HG02884 (cell line): ENCODE results near the gene WDR72.

Source experiments
- ATAC-seq: cut with Tn5 transposase; IDR thresholded peaks from one replicate; pipeline ENCODE4 v1.9.1; 2021; ENCODE audit warnings: mild to moderate bottlenecking, moderate library complexity; ENCODE audit not compliant: unreplicated experiment

Gene WDR72

GRCh38 chr15:53536479-53537120 lies 222.9 kb downstream of the WDR72 start:
- no peak for ATAC-seq

- no peak for ATAC-seq
Observed at GRCh38 chr15:53535886-53536285, 223.6 kb downstream of the WDR72 start.

- no peak for ATAC-seq
Observed at GRCh38 chr15:53534105-53534839, 225.2 kb downstream of the WDR72 start.

DNA sequence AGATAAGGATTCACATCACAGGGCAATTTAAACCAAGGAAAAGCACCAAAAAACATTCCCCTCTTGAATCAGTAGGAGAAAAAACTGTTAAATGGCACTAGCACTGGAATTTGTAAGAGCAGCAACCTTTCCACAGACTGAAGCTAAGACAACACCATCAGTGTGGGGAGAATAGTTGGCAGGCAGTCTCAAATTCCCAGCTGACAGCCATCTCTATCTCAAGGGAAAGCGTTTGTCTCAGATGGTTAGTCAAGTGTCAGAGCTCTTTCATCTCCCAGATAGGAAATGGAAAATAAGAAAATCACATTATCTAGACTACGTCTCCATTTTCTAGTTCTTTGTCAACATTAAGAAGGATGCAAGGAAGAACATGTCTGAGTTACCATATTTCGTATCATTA lies 228.7 kb downstream of the WDR72 start:
- no peak for ATAC-seq

DNA sequence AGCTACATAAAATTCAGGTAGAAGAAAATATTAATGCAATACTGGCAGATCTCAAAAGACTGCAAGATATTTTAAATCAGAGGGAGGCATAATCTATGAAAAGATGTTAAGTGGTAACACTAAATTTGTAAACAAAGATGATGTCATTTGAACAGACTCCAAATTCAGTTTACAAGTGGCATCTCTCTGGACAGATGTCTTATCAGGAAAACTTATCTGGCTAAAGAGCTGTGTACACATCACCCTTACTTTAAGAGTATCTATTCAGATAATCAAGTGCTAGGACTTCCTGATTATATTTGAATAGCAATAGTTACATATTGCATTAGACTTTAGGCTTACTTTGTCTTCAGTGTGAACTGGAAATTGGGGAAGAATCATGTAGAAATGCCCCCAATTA lies 231.5 kb downstream of the WDR72 start:
- ATAC-seq: no peak

- no peak for ATAC-seq
Observed at GRCh38 chr15:53525894-53526293, 233.6 kb downstream of the WDR72 start.

DNA sequence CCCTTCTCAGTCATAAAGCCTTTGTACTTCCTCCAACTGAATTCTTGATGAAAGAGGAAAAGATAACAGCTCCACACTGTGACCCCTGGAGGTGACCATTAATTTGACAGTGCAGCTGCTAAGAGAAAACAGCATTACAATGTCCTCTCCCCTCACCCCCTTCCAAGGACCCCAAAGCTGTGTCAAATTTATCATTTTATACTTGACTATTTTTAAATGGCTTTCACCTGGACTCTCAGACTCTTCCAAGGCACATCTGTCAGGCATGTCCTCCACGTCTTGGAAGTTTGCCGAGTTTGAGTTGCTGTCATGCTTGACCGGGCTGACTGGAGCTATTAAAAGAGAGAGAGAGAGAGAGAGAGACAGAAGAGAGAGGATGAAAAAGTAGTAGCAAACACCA lies 236.5 kb downstream of the WDR72 start:
- ATAC-seq: no peak

DNA sequence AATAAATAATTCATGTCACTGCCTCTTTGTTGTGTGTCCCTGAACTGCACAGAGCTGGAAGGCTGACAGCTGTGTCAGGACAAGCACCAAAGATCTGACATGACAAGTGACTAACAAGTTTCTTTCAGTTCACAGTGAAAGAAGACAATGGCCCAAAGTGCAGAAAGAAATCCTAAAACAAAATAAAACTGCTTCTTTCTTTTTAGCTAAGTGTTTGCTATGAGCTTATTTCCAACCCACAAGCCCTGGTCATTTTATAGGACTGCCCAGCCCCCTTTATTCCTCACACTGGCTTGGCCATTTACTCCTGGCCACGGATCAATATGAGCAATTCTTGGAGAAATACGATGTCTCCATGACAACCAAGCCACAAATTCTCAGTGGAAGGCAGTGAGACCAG lies 238.5 kb downstream of the WDR72 start:
- no peak for ATAC-seq

DNA sequence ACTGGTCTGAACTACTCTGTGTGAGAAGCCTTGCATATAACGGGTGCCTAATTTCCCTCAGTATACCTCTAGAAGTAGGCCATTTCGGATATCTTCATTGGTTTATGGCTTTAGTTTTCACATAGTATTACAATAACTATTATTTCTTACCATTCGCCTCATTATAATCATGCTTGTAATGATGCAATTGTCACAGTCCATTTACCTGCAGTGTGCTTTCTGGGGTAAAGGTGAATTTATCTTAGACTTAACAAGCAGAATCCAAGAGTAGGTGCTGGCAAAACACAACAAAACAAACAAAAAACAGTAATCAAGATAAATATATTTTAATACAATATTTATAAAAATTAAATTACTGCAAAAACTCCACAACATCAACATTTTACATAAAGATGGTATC lies 246.0 kb downstream of the WDR72 start:
- no peak for ATAC-seq

- ATAC-seq: no peak
Observed at GRCh38 chr15:53512029-53512428, 247.4 kb downstream of the WDR72 start.

- ATAC-seq: no peak
Observed at GRCh38 chr15:53511175-53511574, 248.3 kb downstream of the WDR72 start.

DNA sequence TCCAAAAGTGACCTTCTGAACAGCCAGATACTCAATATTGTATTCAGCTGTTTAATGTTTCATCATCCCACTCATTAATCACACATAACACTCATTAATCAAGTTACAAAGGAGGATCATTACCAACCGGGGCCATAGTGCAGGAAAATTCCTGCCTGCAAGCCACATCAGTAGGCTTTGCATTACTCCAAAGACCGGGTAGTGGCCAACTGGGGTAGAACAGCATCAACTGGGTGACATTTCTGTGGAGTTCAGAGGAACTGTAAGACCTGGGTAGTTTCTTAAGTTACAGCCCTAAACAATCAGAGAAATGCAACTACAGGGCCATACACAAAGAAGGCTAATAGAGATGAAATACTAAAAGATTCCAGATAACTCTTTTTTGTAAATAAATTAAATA lies 253.1 kb downstream of the WDR72 start:
- ATAC-seq: no peak

DNA sequence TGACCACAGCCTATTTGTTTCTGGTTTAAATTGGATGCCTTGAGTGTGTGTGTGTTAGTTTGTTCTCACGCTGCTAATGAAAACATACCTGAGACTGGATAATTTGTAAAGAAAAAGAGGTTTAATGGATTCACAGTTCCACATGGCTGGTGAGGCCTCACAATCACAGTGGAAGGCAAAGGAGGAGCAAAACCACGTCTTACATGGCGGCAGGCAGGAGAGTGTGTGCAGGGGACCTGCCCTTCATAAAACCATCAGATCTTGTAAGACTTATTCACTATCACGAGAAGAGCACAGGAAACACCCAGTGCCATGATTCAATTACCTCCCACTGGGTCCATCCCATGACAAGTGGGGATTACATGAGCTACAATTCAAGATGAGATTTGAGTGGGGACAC lies 260.5 kb downstream of the WDR72 start:
- no peak for ATAC-seq

- no peak for ATAC-seq
Observed at GRCh38 chr15:53490341-53490740, 269.1 kb downstream of the WDR72 start.

- no peak for ATAC-seq
Observed at GRCh38 chr15:53482055-53482454, 277.4 kb downstream of the WDR72 start.

DNA sequence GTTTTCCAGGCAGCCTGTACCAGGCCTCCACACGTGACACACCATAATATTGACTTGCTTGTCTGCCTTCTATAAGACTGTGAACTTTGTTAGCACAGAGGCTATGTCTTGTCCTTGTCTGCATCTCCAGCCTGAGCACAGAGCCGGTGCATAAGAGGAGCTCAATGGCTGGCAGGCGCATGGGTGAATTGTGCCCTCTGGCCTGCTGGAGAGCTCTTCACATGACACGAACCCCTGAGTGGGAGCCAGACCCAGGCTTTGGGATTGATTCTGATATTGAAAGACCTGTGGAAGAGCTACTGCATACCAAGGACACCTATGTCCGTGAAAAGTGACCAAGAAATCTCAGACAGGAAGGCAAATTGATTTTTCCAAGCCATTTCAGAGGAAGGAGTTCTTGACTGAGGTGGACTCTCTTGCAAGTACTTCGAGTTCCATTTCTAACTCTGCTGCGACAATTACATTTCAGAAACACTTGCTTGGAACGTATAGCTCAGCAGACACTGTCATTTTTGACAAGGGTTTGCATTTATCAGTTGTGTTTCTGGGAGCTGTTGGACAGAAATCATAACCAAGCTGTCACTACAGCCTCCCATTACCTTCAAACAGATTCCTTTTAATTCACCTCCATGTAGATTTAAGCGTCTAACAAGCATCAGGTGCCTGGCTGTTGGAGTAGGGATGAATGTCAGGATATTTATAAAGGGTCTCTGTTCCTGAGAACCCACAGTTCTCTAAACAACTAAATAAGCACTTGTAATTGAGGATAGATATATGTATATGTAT lies 281.3 kb downstream of the WDR72 start:
- no peak for ATAC-seq

DNA sequence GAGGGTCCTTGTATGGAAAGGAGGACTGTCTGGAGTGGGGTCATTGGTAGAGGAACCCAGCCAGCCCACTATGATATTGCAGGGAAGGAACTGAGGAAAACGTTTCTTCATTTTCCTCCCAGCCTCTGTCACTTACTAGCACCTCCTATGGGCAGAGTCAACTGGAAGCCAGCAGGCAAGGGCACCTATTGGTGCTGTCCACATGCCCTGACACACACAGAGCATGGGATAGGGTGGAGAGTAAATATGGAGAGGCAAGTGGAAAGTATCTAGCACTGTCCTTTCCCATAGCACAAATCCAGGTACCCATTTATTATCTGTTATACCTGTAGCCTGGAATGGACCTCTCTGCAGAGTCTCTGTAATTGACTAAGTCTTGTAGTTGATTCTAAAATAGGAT lies 285.6 kb downstream of the WDR72 start:
- no peak for ATAC-seq

GRCh38 chr15:53473435-53473834 lies 286.0 kb downstream of the WDR72 start:
- no peak for ATAC-seq

DNA sequence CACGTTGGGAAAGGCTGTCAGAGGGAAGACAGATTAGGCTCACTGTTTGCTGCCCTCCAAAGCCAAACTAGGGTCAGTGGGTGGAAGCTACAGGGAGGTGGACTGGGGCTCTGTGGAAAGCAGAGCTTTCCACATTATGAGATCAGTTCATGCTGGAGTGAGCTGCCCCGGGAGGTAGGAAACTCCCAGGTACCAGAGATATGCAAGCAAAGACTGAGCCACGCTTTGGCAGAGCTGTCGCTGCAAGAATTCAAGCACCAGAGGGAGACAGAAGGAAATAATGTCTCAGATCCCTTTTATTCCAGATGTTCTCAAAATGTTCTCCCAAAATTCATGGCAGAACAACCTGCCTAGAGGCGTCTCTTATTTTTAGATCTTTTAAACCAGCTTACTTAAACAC lies 286.6 kb downstream of the WDR72 start:
- no peak for ATAC-seq

- ATAC-seq: no peak
Observed at GRCh38 chr15:53472210-53472609, 287.3 kb downstream of the WDR72 start.

DNA sequence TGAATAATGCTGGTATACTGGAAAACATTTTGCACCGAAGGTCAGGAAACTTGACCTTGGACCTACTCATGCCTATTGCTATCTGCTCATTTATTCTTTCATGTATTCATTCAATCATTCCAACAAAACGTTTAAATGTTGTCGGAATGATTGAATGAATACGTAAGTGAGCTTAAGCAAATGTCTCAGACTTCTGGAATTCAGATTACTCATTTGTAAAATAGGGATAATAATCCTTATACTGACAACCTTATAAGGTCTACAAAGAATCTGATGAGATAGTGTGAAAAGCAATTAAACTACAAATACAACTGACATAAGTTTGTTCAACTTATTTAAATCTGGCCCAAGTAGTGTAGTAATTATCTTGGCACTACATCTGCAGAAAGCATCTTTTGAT lies 288.7 kb downstream of the WDR72 start:
- no peak for ATAC-seq

DNA sequence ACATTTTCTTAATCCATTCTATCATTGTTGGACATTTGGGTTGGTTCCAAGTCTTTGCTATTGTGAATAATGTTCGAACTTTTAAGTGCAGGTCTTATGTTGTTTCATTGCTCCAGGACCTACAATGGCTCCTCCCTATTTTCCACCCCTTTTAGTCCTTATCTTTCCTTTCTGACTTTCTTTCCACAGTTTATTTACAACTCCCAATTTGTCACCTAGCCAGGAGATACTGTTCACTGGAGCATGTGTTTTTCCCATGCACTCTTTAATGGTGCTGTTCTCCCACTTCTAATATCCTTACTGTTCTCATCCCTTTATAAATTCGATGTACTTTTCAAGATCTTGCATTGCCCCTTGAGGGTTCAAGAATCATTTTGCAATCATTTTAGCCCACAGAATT lies 290.0 kb downstream of the WDR72 start:
- no peak for ATAC-seq
